ENCODE data around the gene MATN1. TPM values are rescaled to one million over a fixed set of nuclear protein-coding genes. Genes with fewer than 3 reads are reported as not detected.

MATN1 gene
- total and polyA plus RNA-seq, 2 of the 4 experiments (the other 2 are of a cell fraction), result 0.27 TPM; not detected in 1

GRCh38 chr1:30753118-30753517, 29.7 kb upstream of the MATN1 start:
- ChIA-PET CTCF (no interaction called here), POLR2A (ENCODE audit: unreplicated experiment) (no interaction called here)
- no peaks in the 10 kb centered on the region for H3K36me3 ChIP-seq (ENCODE audit: control insufficient read depth, insufficient read depth, low read length)
- H3K4me2 ChIP-seq (ENCODE audit: low read depth, low read length), result no peak overlapping the region
- no peak overlapping the region for H3K14ac ChIP-seq (replicated peaks; ENCODE audit: low read depth, low read length)
- intact Hi-C loops (cut with micrococcal nuclease), result no loop called here
- peaks cover 13% of the 10 kb centered on the region for H3K4me1 ChIP-seq (ENCODE audit: control insufficient read depth, insufficient read depth, low read length)
- no peak overlapping the region for H3K27ac ChIP-seq (ENCODE audit: insufficient read depth, low read length)
- in situ Hi-C loops (cut with MboI; ENCODE audit: low sequenced_read_pairs), result no loop called here
- no peak overlapping the region for H3K18ac ChIP-seq (ENCODE audit: low read depth, low read length)
- no peak overlapping the region for H4K91ac ChIP-seq (ENCODE audit: insufficient read depth, low read depth, low read length)
- no peaks in the 10 kb centered on the region for H3K79me1 ChIP-seq (ENCODE audit: low read depth in 1 of 2, low read length in 2 of 2)
- no peak overlapping the region for H3K4me3 ChIP-seq (ENCODE audit: insufficient read depth, low read depth, low read length)
- dilution Hi-C loops (cut with HindIII; ENCODE audit: low sequenced_read_pairs, unreplicated experiment), result no loop called here
- no peaks in the 10 kb centered on the region; the same call in 1 of the 2 replicates for H4K20me1 ChIP-seq (ENCODE audit: insufficient read depth, low read length)
- H4K8ac ChIP-seq (ENCODE audit: low read depth in 2 of 2, low read length in 2 of 2), result no peak overlapping the region
- DNase-seq, result no peak
- TF ChIP-seq CTCF (conservative IDR thresholded peaks at IDR 0.05; ENCODE audit: low read depth, low read length) (no peak), CEBPB (IDR thresholded peaks at IDR 0.05; ENCODE audit: low read depth, low read length) (no peak), ELK1 (IDR thresholded peaks at IDR 0.05; ENCODE audit: borderline replicate concordance, low read depth, low read length) (no peak), RAD21 (IDR thresholded peaks at IDR 0.05; ENCODE audit: low read length) (no peak), SMC3 (IDR thresholded peaks at IDR 0.05; ENCODE audit: low read depth, low read length) (no peak), USF2 (IDR thresholded peaks at IDR 0.05; ENCODE audit: low read depth, low read length) (no peak), NFE2L2 (IDR thresholded peaks at IDR 0.05; ENCODE audit: low read depth, low read length) (no peak), MAFK (IDR thresholded peaks at IDR 0.05; ENCODE audit: low read depth, low read length) (no peak), RCOR1 (IDR thresholded peaks at IDR 0.05; ENCODE audit: insufficient replicate concordance, low read length) (no peak), BHLHE40 (IDR thresholded peaks at IDR 0.05; ENCODE audit: low read depth, low read length) (no peak), CHD1 (IDR thresholded peaks at IDR 0.05; ENCODE audit: low read depth, low read length) (no peak), MXI1 (IDR thresholded peaks at IDR 0.05; ENCODE audit: borderline replicate concordance, low read depth, low read length) (no peak), RFX5 (IDR thresholded peaks at IDR 0.05; ENCODE audit: low read depth, low read length) (no peak), FOS (IDR thresholded peaks at IDR 0.05; ENCODE audit: low read depth, low read length) (no peak), POLR2A (IDR thresholded peaks at IDR 0.05; ENCODE audit: low read depth, low read length) (no peak), MAZ (IDR thresholded peaks at IDR 0.05; ENCODE audit: borderline replicate concordance, low read depth, low read length) (no peak)
- no peak overlapping the region for H2AK5ac ChIP-seq (ENCODE audit: low read depth, low read length)
- no peak overlapping the region for H3K56ac ChIP-seq (ENCODE audit: extremely low read depth, insufficient read depth, low read length)
- H3K4ac ChIP-seq (ENCODE audit: low read depth, low read length), result no peak overlapping the region
- H2AFZ ChIP-seq (replicated peaks; ENCODE audit: low read length, poor library complexity), result no peak overlapping the region
- H2BK20ac ChIP-seq (ENCODE audit: low read depth, low read length), result no peak overlapping the region
- no peak overlapping the region for H2BK120ac ChIP-seq (ENCODE audit: low read depth, low read length)
- no peak overlapping the region for H2BK15ac ChIP-seq (ENCODE audit: low read depth, low read length)
- no TSS peak for BruUV-seq (replicated peaks)
- no peak for ATAC-seq (ENCODE audit: low read depth)
- WGBS, 2 experiments (ENCODE audit: extremely low coverage in 2 of 2, insufficient read length in 1 of 2), result no CpG with 5 or more reads among the region's 3 CpGs
- peaks cover 9% of the 10 kb centered on the region for H3K27me3 ChIP-seq (ENCODE audit: control insufficient read depth, insufficient read depth, low read length)
- H2BK5ac ChIP-seq (ENCODE audit: low read depth, low read length, poor library complexity, severe bottlenecking), result no peak overlapping the region
- no peak overlapping the region for H3K9ac ChIP-seq (ENCODE audit: low read depth, low read length)
- no peak overlapping the region for H4K5ac ChIP-seq (ENCODE audit: low read depth, low read length)
- H3K9me3 ChIP-seq (ENCODE audit: control insufficient read depth, insufficient read depth, low read length), result no peaks in the 10 kb centered on the region
- no peak overlapping the region for H2AK9ac ChIP-seq (replicated peaks; ENCODE audit: low read depth, low read length, poor library complexity)
- peaks cover 10% of the 10 kb centered on the region; the same call in 1 of the 2 replicates for H3K9me1 ChIP-seq (ENCODE audit: insufficient read depth, low read length)
- H3K23ac ChIP-seq (ENCODE audit: low read depth, low read length), result no peak overlapping the region

Measured in IMR-90 (cell line).